Stimulated activated naive B cell treated with anti-CD40 and anti-IgM and Interleukin-4, amounts not matched to agents 10 μg/mL and 1 μg/mL and 100 μg/mL, for 72 hours (primary cell): ENCODE results near the gene ZFP69.
"Not testable (repeated sequence)": the region's sequence is repeated elsewhere in the genome, so short reads cannot be mapped to it uniquely, and the experiment has no call there.

Source experiments
- ATAC-seq, 2 donors: fragments of 150-1000 bp; cut with Tn5 transposase; replicated peaks; 2 replicates each; pipeline ENCODE4 v1.10.0; 2021; ENCODE audit warnings: moderate library complexity in 1 of 2
- DNase-seq: peaks from one replicate; pipeline ENCODE4 v3.0.0; 2021
- H3K27ac Mint-ChIP-seq: one replicate; pipeline ENCODE4 v1.8.0; 2022; ENCODE audit warnings: mild to moderate bottlenecking, mixed read lengths
- H3K27me3 Mint-ChIP-seq, 2 donors: one replicate each; pipeline ENCODE4 v1.8.0; 2022; ENCODE audit warnings: mixed read lengths in 2 of 2
- H3K36me3 Mint-ChIP-seq, 2 donors: one replicate each; pipeline ENCODE4 v1.8.0; 2022; ENCODE audit warnings: mixed read lengths in 2 of 2, mild to moderate bottlenecking in 1 of 2
- H3K4me1 Mint-ChIP-seq, 2 donors: one replicate each; pipeline ENCODE4 v1.8.0; 2022; ENCODE audit warnings: mixed read lengths in 2 of 2, mild to moderate bottlenecking in 1 of 2
- H3K4me3 Mint-ChIP-seq, 2 donors: one replicate each; pipeline ENCODE4 v1.8.0; 2022; ENCODE audit warnings: mild to moderate bottlenecking in 2 of 2, mixed read lengths in 2 of 2, moderate library complexity in 1 of 2
- H3K9me3 Mint-ChIP-seq, 2 donors: one replicate each; pipeline ENCODE4 v1.8.0; 2022; ENCODE audit warnings: mixed read lengths in 2 of 2, mild to moderate bottlenecking in 1 of 2

ZFP69 gene

GRCh38 chr1:40475268-40475667 is 1.8 kb upstream of the ZFP69 start:
- Mint-ChIP-seq H3K4me3 (no peak overlapping the region), H3K27me3 (no peaks in the 10 kb centered on the region), H3K27ac (no peak overlapping the region), H3K4me1 (peaks cover 12 to 19% of the 10 kb centered on the region in 2 donors), H3K9me3 (peaks cover 16 to 21% of the 10 kb centered on the region in 2 donors), H3K36me3 (peaks cover 25 to 36% of the 10 kb centered on the region in 2 donors)
- no peak for DNase-seq
- ATAC-seq, result no peak

GRCh38 chr1:40477678-40478053 is 576 bp downstream of the ZFP69 start:
- peaks cover 12 to 19% of the 10 kb centered on the region in 2 donors for H3K4me1 Mint-ChIP-seq
- peak overlapping the region; percentile 82 to 85 for H3K4me3 Mint-ChIP-seq
- peaks cover 10 to 16% of the 10 kb centered on the region in 2 donors for H3K9me3 Mint-ChIP-seq
- peak; percentile 6 for DNase-seq
- peaks cover 30 to 43% of the 10 kb centered on the region in 2 donors for H3K36me3 Mint-ChIP-seq
- H3K27ac Mint-ChIP-seq, result peak overlapping the region; percentile 76
- peak; percentile 55 to 57 for ATAC-seq
- H3K27me3 Mint-ChIP-seq, result no peaks in the 10 kb centered on the region

GRCh38 chr1:40478276-40478675 is 1.2 kb downstream of the ZFP69 start:
- peak overlapping the region; percentile 76 for H3K27ac Mint-ChIP-seq
- H3K27me3 Mint-ChIP-seq, result no peaks in the 10 kb centered on the region
- peak overlapping the region; percentile 82 to 85 for H3K4me3 Mint-ChIP-seq
- H3K9me3 Mint-ChIP-seq, result peaks cover 5 to 11% of the 10 kb centered on the region in 2 donors
- peaks cover 12 to 19% of the 10 kb centered on the region in 2 donors for H3K4me1 Mint-ChIP-seq
- ATAC-seq (no peak), DNase-seq (no peak)
- H3K36me3 Mint-ChIP-seq, result peaks cover 30 to 42% of the 10 kb centered on the region in 2 donors

GRCh38 chr1:40479156-40479555 is 2.1 kb downstream of the ZFP69 start:
- Mint-ChIP-seq H3K27me3 (no peaks in the 10 kb centered on the region), H3K4me1 (peaks cover 12 to 19% of the 10 kb centered on the region in 2 donors), H3K36me3 (peaks cover 36 to 51% of the 10 kb centered on the region in 2 donors), H3K27ac (no peak overlapping the region), H3K9me3 (peaks cover 5 to 6% of the 10 kb centered on the region in 2 donors), H3K4me3 (no peak overlapping the region)
- DNase-seq (no peak), ATAC-seq (no peak)

- DNase-seq (no peak), ATAC-seq (no peak)
- no peaks in the 10 kb centered on the region for H3K27me3 Mint-ChIP-seq
- H3K4me3 Mint-ChIP-seq, result no peak overlapping the region
- H3K4me1 Mint-ChIP-seq, result no peaks in the 10 kb centered on the region
- peaks cover 30 to 51% of the 10 kb centered on the region in 2 donors for H3K9me3 Mint-ChIP-seq
- H3K27ac Mint-ChIP-seq, result no peak overlapping the region
- H3K36me3 Mint-ChIP-seq, result peaks cover 72 to 83% of the 10 kb centered on the region in 2 donors
These were observed 18.3 kb downstream of the ZFP69 start for GRCh38 chr1:40495315-40495903.

- not testable (repeated sequence) for H3K27ac Mint-ChIP-seq, ATAC-seq, DNase-seq, H3K4me1 Mint-ChIP-seq, H3K4me3 Mint-ChIP-seq, H3K27me3 Mint-ChIP-seq
- Mint-ChIP-seq H3K9me3 (peaks cover 30 to 40% of the 10 kb centered on the region in 2 donors), H3K36me3 (peaks cover 58 to 74% of the 10 kb centered on the region in 2 donors)
These were observed 25.6 kb downstream of the ZFP69 start for GRCh38 chr1:40502651-40503050.

GRCh38 chr1:40507973-40508372 is 30.9 kb downstream of the ZFP69 start:
- no peak for ATAC-seq
- Mint-ChIP-seq H3K27me3 (no peaks in the 10 kb centered on the region), H3K4me3 (peak overlapping the region; percentile 88 to 94), H3K9me3 (peaks cover 20 to 24% of the 10 kb centered on the region in 2 donors), H3K27ac (peak overlapping the region; percentile 96), H3K36me3 (peaks cover 41 to 55% of the 10 kb centered on the region in 2 donors), H3K4me1 (peaks cover 9 to 11% of the 10 kb centered on the region in 2 donors)
- no peak for DNase-seq

- Mint-ChIP-seq H3K9me3 (peaks cover 20 to 21% of the 10 kb centered on the region in 2 donors), H3K4me3 (peak within 1 kb of the TSS; percentile 88 to 94), H3K36me3 (peaks cover 39 to 50% of the 10 kb centered on the region in 2 donors), H3K27ac (peak within 1 kb of the TSS; percentile 96), H3K27me3 (no peaks in the 10 kb centered on the region), H3K4me1 (peaks cover 9 to 11% of the 10 kb centered on the region in 2 donors)
- ATAC-seq (peak; percentile 98 to 99), DNase-seq (peak; percentile 86)
These were observed 31.6 kb downstream of the ZFP69 start, which contains the start of gene EXO5 for GRCh38 chr1:40508375-40509341. EXO5 (plus strand) TSS chr1:40508767; CDS start chr1:40514545, 5,778 bp downstream.

- peaks cover 7 to 8% of the 10 kb centered on the region in 2 donors for H3K27me3 Mint-ChIP-seq
- H3K9me3 Mint-ChIP-seq, result peaks cover 12 to 19% of the 10 kb centered on the region in 2 donors
- H3K36me3 Mint-ChIP-seq, result peaks cover 36 to 50% of the 10 kb centered on the region in 2 donors
- no peak for DNase-seq
- no peaks in the 10 kb centered on the region for H3K4me1 Mint-ChIP-seq
- no peak overlapping the region for H3K27ac Mint-ChIP-seq
- ATAC-seq, result no peak
- H3K4me3 Mint-ChIP-seq, result no peak overlapping the region
These were observed 42.4 kb downstream of the ZFP69 start for GRCh38 chr1:40519517-40519916.

- DNase-seq (no peak), ATAC-seq (peak; percentile 31 to 35)
- Mint-ChIP-seq H3K4me1 (peaks cover 17 to 20% of the 10 kb centered on the region in 2 donors), H3K4me3 (peak overlapping the region; percentile 92 to 99), H3K27me3 (peaks cover 7 to 11% of the 10 kb centered on the region in 2 donors), H3K27ac (peak overlapping the region; percentile 97), H3K36me3 (peaks cover 5 to 17% of the 10 kb centered on the region in 2 donors), H3K9me3 (peaks cover 2 to 10% of the 10 kb centered on the region in 2 donors)
These were observed 53.8 kb downstream of the ZFP69 start for GRCh38 chr1:40530735-40531380.

GRCh38 chr1:40531381-40532061 is 54.4 kb downstream of the ZFP69 start, which contains the start of gene ZNF684:
ZNF684 (plus strand) TSS chr1:40531637; CDS start chr1:40533167, 1,530 bp downstream.
- Mint-ChIP-seq H3K9me3 (peaks cover 0 to 6% of the 10 kb centered on the region in 2 donors), H3K27ac (peak within 1 kb of the TSS; percentile 97), H3K4me3 (peak within 1 kb of the TSS; percentile 92 to 99), H3K27me3 (peaks cover under 1 to 7% of the 10 kb centered on the region in 2 donors), H3K36me3 (peaks cover 5 to 14% of the 10 kb centered on the region in 2 donors), H3K4me1 (peaks cover 17 to 20% of the 10 kb centered on the region in 2 donors)
- DNase-seq (peak; percentile 87), ATAC-seq (peak; percentile 96 to 98)

- Mint-ChIP-seq H3K9me3 (peaks cover 0 to 6% of the 10 kb centered on the region in 2 donors), H3K4me1 (peaks cover 17 to 20% of the 10 kb centered on the region in 2 donors), H3K36me3 (peaks cover 5 to 14% of the 10 kb centered on the region in 2 donors), H3K27me3 (peaks cover 0 to 7% of the 10 kb centered on the region in 2 donors), H3K27ac (peak overlapping the region; percentile 97), H3K4me3 (peak overlapping the region; percentile 92 to 99)
- ATAC-seq, result no peak
- DNase-seq, result no peak
These were observed 54.9 kb downstream of the ZFP69 start for GRCh38 chr1:40532062-40532389.

GRCh38 chr1:40532844-40533424 is 55.8 kb downstream of the ZFP69 start:
- peak; percentile 18 for DNase-seq
- Mint-ChIP-seq H3K4me3 (peak overlapping the region; percentile 21 to 92), H3K36me3 (peaks cover 8 to 18% of the 10 kb centered on the region in 2 donors), H3K9me3 (peaks cover 0 to 6% of the 10 kb centered on the region in 2 donors), H3K27me3 (no peaks in the 10 kb centered on the region), H3K27ac (no peak overlapping the region), H3K4me1 (peaks cover 17 to 20% of the 10 kb centered on the region in 2 donors)
- peak; percentile 57 to 58 for ATAC-seq
